Neural crest cell (in vitro differentiated cells): ENCODE results near the gene FAM204A. TPM values are rescaled to one million over a fixed set of nuclear protein-coding genes. Genes with fewer than 3 reads are reported as not detected.

Experiments
- DNase-seq: peaks from one replicate; pipeline ENCODE4 v3.0.0; 2021; ENCODE audit warnings: low read depth, mixed read lengths, low spot score
- H3K27ac Mint-ChIP-seq: one replicate; pipeline ENCODE4 v1.8.0; 2021; ENCODE audit warnings: mild to moderate bottlenecking, mixed read lengths; ENCODE audit not compliant: unreplicated experiment
- H3K27me3 Mint-ChIP-seq: 2 replicates; pipeline ENCODE4 v1.8.0; 2021; ENCODE audit warnings: low read depth, mild to moderate bottlenecking, mixed read lengths
- H3K36me3 Mint-ChIP-seq: 2 replicates; pipeline ENCODE4 v1.8.0; 2021; ENCODE audit warnings: low read depth, mild to moderate bottlenecking, mixed read lengths
- H3K4me1 Mint-ChIP-seq: 2 replicates; pipeline ENCODE4 v1.8.0; 2021; ENCODE audit warnings: mixed read lengths
- H3K4me3 Mint-ChIP-seq: one replicate; pipeline ENCODE4 v1.8.0; 2021; ENCODE audit warnings: mild to moderate bottlenecking, mixed read lengths
- H3K9me3 Mint-ChIP-seq: 2 replicates; pipeline ENCODE4 v1.8.0; 2021; ENCODE audit warnings: mixed read lengths
- CTCF ChIP-seq: fragments of 200-600 bp; sonication (generic); conservative IDR thresholded peaks from 2 replicates; pipeline ENCODE4 v1.5.0; 2021; ENCODE audit warnings: antibody characterized with exemption, mild to moderate bottlenecking
- total RNA-seq: library from RNA; stranded (reverse); gene quantifications from 2 replicates; pipeline ENCODE4 v1.2.1, GENCODE V29; 2021

Gene FAM204A
- total RNA-seq, 1 donor from 2014 or later = 74.7 TPM

- H3K9me3 Mint-ChIP-seq = no peaks in the 10 kb centered on the region
- DNase-seq = no peak
- no peak overlapping the region for H3K27ac Mint-ChIP-seq
- no peak overlapping the region for H3K4me3 Mint-ChIP-seq
- peaks cover 14% of the 10 kb centered on the region for H3K27me3 Mint-ChIP-seq
- no peak for TF ChIP-seq CTCF
- no peaks in the 10 kb centered on the region for H3K36me3 Mint-ChIP-seq
- peaks cover 4% of the 10 kb centered on the region for H3K4me1 Mint-ChIP-seq
These were observed 15.7 kb upstream of the FAM204A start for GRCh38 chr10:118357841-118358240.

DNA sequence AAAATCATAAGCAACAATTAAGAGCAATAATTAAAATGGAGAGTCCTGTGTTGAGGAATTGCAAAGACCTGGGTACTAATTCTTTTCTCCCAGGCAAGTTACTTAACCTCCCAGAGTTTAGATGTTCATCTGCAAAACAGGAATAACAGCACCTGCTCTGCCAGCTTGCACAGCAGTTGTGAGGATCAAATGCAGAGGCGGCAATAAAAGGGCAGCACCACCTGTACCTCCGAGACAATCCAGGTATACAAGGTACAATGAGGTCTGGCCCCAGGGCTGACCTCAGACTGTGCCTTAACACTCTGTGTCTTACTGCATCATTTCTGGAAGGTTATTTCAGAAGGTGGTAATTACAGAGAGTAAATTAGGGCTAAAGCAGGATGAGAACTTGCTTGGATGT lies 14.5 kb upstream of the FAM204A start:
- peaks cover 4% of the 10 kb centered on the region for H3K4me1 Mint-ChIP-seq
- no peak for TF ChIP-seq CTCF
- peaks cover 20% of the 10 kb centered on the region for H3K27me3 Mint-ChIP-seq
- H3K27ac Mint-ChIP-seq = no peak overlapping the region
- no peaks in the 10 kb centered on the region for H3K36me3 Mint-ChIP-seq
- H3K4me3 Mint-ChIP-seq = no peak overlapping the region
- no peaks in the 10 kb centered on the region for H3K9me3 Mint-ChIP-seq
- no peak for DNase-seq

DNA sequence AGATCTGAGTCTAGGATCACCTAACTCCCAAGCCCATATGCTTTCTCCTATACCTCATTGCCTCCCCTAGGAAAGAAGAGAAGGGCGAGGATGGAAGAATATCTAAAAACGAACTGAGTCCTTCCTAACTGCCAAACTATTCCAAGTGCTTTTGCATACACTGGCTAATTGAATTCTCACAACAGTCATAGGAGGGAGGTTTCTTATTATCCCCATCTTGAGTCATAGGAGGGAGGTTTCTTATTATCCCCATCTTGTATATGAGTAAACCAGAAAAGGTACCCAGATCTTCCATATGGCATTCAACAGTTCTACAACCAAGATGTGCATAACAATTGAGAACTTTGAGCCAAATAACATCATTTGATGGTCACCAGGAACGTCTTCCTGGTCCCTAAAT lies 13.1 kb upstream of the FAM204A start:
- H3K27me3 Mint-ChIP-seq = peaks cover 30% of the 10 kb centered on the region
- H3K4me3 Mint-ChIP-seq = no peak overlapping the region
- no peaks in the 10 kb centered on the region for H3K9me3 Mint-ChIP-seq
- no peaks in the 10 kb centered on the region for H3K36me3 Mint-ChIP-seq
- H3K27ac Mint-ChIP-seq = no peak overlapping the region
- DNase-seq = no peak
- peaks cover 4% of the 10 kb centered on the region for H3K4me1 Mint-ChIP-seq
- no peak for TF ChIP-seq CTCF

- Mint-ChIP-seq H3K36me3 (no peaks in the 10 kb centered on the region), H3K27ac (no peak overlapping the region), H3K4me1 (no peaks in the 10 kb centered on the region), H3K4me3 (no peak overlapping the region), H3K9me3 (no peaks in the 10 kb centered on the region), H3K27me3 (peaks cover 64% of the 10 kb centered on the region)
- no peak for DNase-seq
- TF ChIP-seq CTCF = no peak
These were observed 7.1 kb upstream of the FAM204A start for GRCh38 chr10:118349235-118349634.

GRCh38 chr10:118343549-118343948 lies 1.4 kb upstream of the FAM204A start:
- DNase-seq = no peak
- Mint-ChIP-seq H3K4me1 (peaks cover 27% of the 10 kb centered on the region), H3K27ac (no peak overlapping the region), H3K27me3 (peaks cover 34% of the 10 kb centered on the region), H3K4me3 (peak overlapping the region; percentile 90), H3K9me3 (no peaks in the 10 kb centered on the region), H3K36me3 (no peaks in the 10 kb centered on the region)
- TF ChIP-seq CTCF = no peak

- peak overlapping the region; percentile 90 for H3K4me3 Mint-ChIP-seq
- no peaks in the 10 kb centered on the region for H3K9me3 Mint-ChIP-seq
- peaks cover 27% of the 10 kb centered on the region for H3K4me1 Mint-ChIP-seq
- no peaks in the 10 kb centered on the region for H3K36me3 Mint-ChIP-seq
- peaks cover 32% of the 10 kb centered on the region for H3K27me3 Mint-ChIP-seq
- no peak for DNase-seq
- TF ChIP-seq CTCF = no peak
- no peak overlapping the region for H3K27ac Mint-ChIP-seq
These were observed 991 bp upstream of the FAM204A start for GRCh38 chr10:118343115-118343514.
